ENCODE measurements around the gene TEX50. TPM values are rescaled to one million over a fixed set of nuclear protein-coding genes. Genes with fewer than 3 reads are reported as not detected.
"Not testable (repeated sequence)": the region's sequence is repeated elsewhere in the genome, so short reads cannot be mapped to it uniquely, and the experiment has no call there.

The TEX50 gene
- total RNA-seq, 8 experiments from 2014 or later = not detected

GRCh38 chr1:173638043-173639021 is 3.2 kb downstream of the TEX50 start:
- in situ Hi-C loops (cut with MboI; ENCODE audit: low pct_unique_long_range_greater_than_20kb in 2 of 9, low sequenced_read_pairs in 9 of 9, unreplicated experiment in 9 of 9) = no loop called here
- ATAC-seq (replicated peaks in 6 of 8) = no peak
- Histone ChIP-seq H3K27ac (peak overlapping the region in 1 of 2 donors; percentile 51), H3K4me1 (replicated peaks in 1 of 2) (no peaks in the 10 kb centered on the region), H3K4me3 (peak overlapping the region in 4 of 5 donors; percentile 3 to 23 (median 6))
- 46 to 100% (median 76%) methylated on average over 1 to 11 of the region's 12 CpGs for WGBS, 10 experiments

- Histone ChIP-seq H3K4me3 (no peak overlapping the region), H3K4me1 (replicated peaks in 1 of 2) (no peaks in the 10 kb centered on the region), H3K27ac (no peak overlapping the region)
- in situ Hi-C loops (cut with MboI; ENCODE audit: low pct_unique_long_range_greater_than_20kb in 2 of 9, low sequenced_read_pairs in 9 of 9, unreplicated experiment in 9 of 9) = no loop called here
- ATAC-seq (replicated peaks in 6 of 8) = no peak
- 0 to 100% (median 41%) methylated on average over 1 to 2 of the region's 2 CpGs for WGBS, 10 experiments
Observed at GRCh38 chr1:173639102-173639501, 4.0 kb downstream of the TEX50 start.

GRCh38 chr1:173642450-173643139 is 7.5 kb downstream of the TEX50 start:
- not testable (repeated sequence) for ATAC-seq (replicated peaks in 6 of 8)

GRCh38 chr1:173646656-173647055 is 11.5 kb downstream of the TEX50 start:
- ATAC-seq (replicated peaks in 6 of 8) = no peak
- in situ Hi-C loops (cut with MboI; ENCODE audit: low pct_unique_long_range_greater_than_20kb in 2 of 9, low sequenced_read_pairs in 9 of 9, unreplicated experiment in 9 of 9) = no loop called here

More at GRCh38 chr1:173642450-173643139, 7.5 kb downstream of the TEX50 start:
- H3K4me1 ChIP-seq (replicated peaks in 1 of 2); in situ Hi-C loops (cut with MboI; ENCODE audit: low pct_unique_long_range_greater_than_20kb in 2 of 9, low sequenced_read_pairs in 9 of 9, unreplicated experiment in 9 of 9); H3K27ac ChIP-seq; H3K4me3 ChIP-seq: not testable (repeated sequence)
- WGBS, 10 experiments = 53 to 90% (median 63%) methylated on average over 1 to 4 of the region's 4 CpGs; no CpG with 5 or more reads in 4 of the 10 experiments

GRCh38 chr1:173648880-173649605 is 13.9 kb downstream of the TEX50 start:
- Histone ChIP-seq H3K4me1 (replicated peaks in 1 of 2) (no peaks in the 10 kb centered on the region), H3K4me3 (no peak overlapping the region), H3K27ac (no peak overlapping the region)
- in situ Hi-C loops (cut with MboI; ENCODE audit: low pct_unique_long_range_greater_than_20kb in 2 of 9, low sequenced_read_pairs in 9 of 9, unreplicated experiment in 9 of 9) = no loop called here
- ATAC-seq (replicated peaks in 6 of 8) = no peak

More at GRCh38 chr1:173646656-173647055, 11.5 kb downstream of the TEX50 start:
- Histone ChIP-seq H3K4me3 (no peak overlapping the region), H3K27ac (no peak overlapping the region), H3K4me1 (replicated peaks in 1 of 2) (no peaks in the 10 kb centered on the region)
- WGBS, 10 experiments = 17 to 90% (median 60%) methylated on average over 1 to 3 of the region's 3 CpGs

GRCh38 chr1:173660306-173660705 is 25.2 kb downstream of the TEX50 start:
- WGBS, 10 experiments = 42 to 100% (median 96%) methylated on average over 1 to 2 of the region's 2 CpGs; no CpG with 5 or more reads in 2 of the 10 experiments
- in situ Hi-C loops (cut with MboI; ENCODE audit: low pct_unique_long_range_greater_than_20kb in 2 of 9, low sequenced_read_pairs in 9 of 9, unreplicated experiment in 9 of 9) = no loop called here
- H3K4me1 ChIP-seq (replicated peaks in 1 of 2) = no peaks in the 10 kb centered on the region
- H3K4me3 ChIP-seq = no peak overlapping the region
- ATAC-seq (replicated peaks in 6 of 8) = no peak
- no peak overlapping the region for H3K27ac ChIP-seq

- no peak for ATAC-seq (replicated peaks in 6 of 8)
- Histone ChIP-seq H3K27ac (no peak overlapping the region), H3K4me1 (replicated peaks in 1 of 2) (no peaks in the 10 kb centered on the region), H3K4me3 (no peak overlapping the region)
- in situ Hi-C loops (cut with MboI; ENCODE audit: low pct_unique_long_range_greater_than_20kb in 2 of 9, low sequenced_read_pairs in 9 of 9, unreplicated experiment in 9 of 9) = no loop called here
- 0 to 100% (median 91%) methylated on average over 1 of the region's 1 CpG for WGBS, 10 experiments
Observed at GRCh38 chr1:173661271-173661670, 26.1 kb downstream of the TEX50 start.

GRCh38 chr1:173661763-173662162 is 26.6 kb downstream of the TEX50 start:
- Histone ChIP-seq H3K27ac (no peak overlapping the region), H3K4me3 (no peak overlapping the region), H3K4me1 (replicated peaks in 1 of 2) (no peaks in the 10 kb centered on the region)
- WGBS, 10 experiments = 0 to 55% (median 23%) methylated on average over 1 of the region's 1 CpG; no CpG with 5 or more reads in 2 of the 10 experiments
- ATAC-seq (replicated peaks in 6 of 8) = no peak
- in situ Hi-C loops (cut with MboI; ENCODE audit: low pct_unique_long_range_greater_than_20kb in 2 of 9, low sequenced_read_pairs in 9 of 9, unreplicated experiment in 9 of 9) = no loop called here

GRCh38 chr1:173663159-173663558 is 28.0 kb downstream of the TEX50 start:
- in situ Hi-C loops (cut with MboI; ENCODE audit: low pct_unique_long_range_greater_than_20kb in 2 of 9, low sequenced_read_pairs in 9 of 9, unreplicated experiment in 9 of 9) = no loop called here
- Histone ChIP-seq H3K27ac (no peak overlapping the region), H3K4me1 (replicated peaks in 1 of 2) (no peaks in the 10 kb centered on the region), H3K4me3 (no peak overlapping the region)
- ATAC-seq (replicated peaks in 6 of 8) = no peak
- WGBS, 10 experiments = 55 to 100% (median 89%) methylated on average over 2 to 3 of the region's 3 CpGs; no CpG with 5 or more reads in 2 of the 10 experiments

- no peak overlapping the region for H3K4me3 ChIP-seq
- H3K4me1 ChIP-seq (replicated peaks in 1 of 2) = peaks cover 6 to 7% of the 10 kb centered on the region in 2 donors
- in situ Hi-C loops (cut with MboI; ENCODE audit: low pct_unique_long_range_greater_than_20kb in 2 of 9, low sequenced_read_pairs in 9 of 9, unreplicated experiment in 9 of 9) = no loop called here
- no peak overlapping the region for H3K27ac ChIP-seq
- ATAC-seq (replicated peaks in 6 of 8) = no peak
- WGBS, 10 experiments = 0 to 100% (median 95%) methylated on average over 1 to 3 of the region's 3 CpGs
Observed at GRCh38 chr1:173666646-173667045, 31.5 kb downstream of the TEX50 start.

GRCh38 chr1:173669491-173669941 is 34.4 kb downstream of the TEX50 start, which contains the start of gene ANKRD45:
Gene ANKRD45 (minus strand): TSS chr1:173669851. CDS start chr1:173659418, 10,433 bp downstream.
- in situ Hi-C loops (cut with MboI; ENCODE audit: low pct_unique_long_range_greater_than_20kb in 2 of 9, low sequenced_read_pairs in 9 of 9, unreplicated experiment in 9 of 9) = no loop called here
- WGBS, 10 experiments = 0 to 11% (median 4%) methylated on average over 1 to 22 of the region's 33 CpGs; no CpG with 5 or more reads in 4 of the 10 experiments
- Histone ChIP-seq H3K27ac (no peak within 1 kb of the TSS), H3K4me1 (replicated peaks in 1 of 2) (peaks cover 6 to 7% of the 10 kb centered on the region in 2 donors), H3K4me3 (peak within 1 kb of the TSS; percentile 42 to 70 (median 48))
- ATAC-seq (replicated peaks in 6 of 8) = peak; percentile 73 to 99 (median 98)

- ATAC-seq (replicated peaks in 6 of 8); H3K27ac ChIP-seq; in situ Hi-C loops (cut with MboI; ENCODE audit: low pct_unique_long_range_greater_than_20kb in 2 of 9, low sequenced_read_pairs in 9 of 9, unreplicated experiment in 9 of 9); H3K4me1 ChIP-seq (replicated peaks in 1 of 2); H3K4me3 ChIP-seq: not testable (repeated sequence)
- 0 to 80% (median 64%) methylated on average over 1 to 2 of the region's 2 CpGs; no CpG with 5 or more reads in 4 of the 10 experiments for WGBS, 10 experiments
Observed at GRCh38 chr1:173674496-173674895, 39.4 kb downstream of the TEX50 start.

All from motor neuron (in vitro differentiated cells).